GM21825 (cell line): Measurements from ENCODE around the gene CDC14B.
"Not testable (repeated sequence)": the region's sequence is repeated elsewhere in the genome, so short reads cannot be mapped to it uniquely, and the experiment has no call there.

ENCODE experiments used
- ATAC-seq: cut with Tn5 transposase; IDR thresholded peaks from one replicate; pipeline ENCODE4 v1.9.1; 2021; ENCODE audit warnings: mild to moderate bottlenecking, moderate library complexity; ENCODE audit not compliant: unreplicated experiment

The CDC14B gene

DNA sequence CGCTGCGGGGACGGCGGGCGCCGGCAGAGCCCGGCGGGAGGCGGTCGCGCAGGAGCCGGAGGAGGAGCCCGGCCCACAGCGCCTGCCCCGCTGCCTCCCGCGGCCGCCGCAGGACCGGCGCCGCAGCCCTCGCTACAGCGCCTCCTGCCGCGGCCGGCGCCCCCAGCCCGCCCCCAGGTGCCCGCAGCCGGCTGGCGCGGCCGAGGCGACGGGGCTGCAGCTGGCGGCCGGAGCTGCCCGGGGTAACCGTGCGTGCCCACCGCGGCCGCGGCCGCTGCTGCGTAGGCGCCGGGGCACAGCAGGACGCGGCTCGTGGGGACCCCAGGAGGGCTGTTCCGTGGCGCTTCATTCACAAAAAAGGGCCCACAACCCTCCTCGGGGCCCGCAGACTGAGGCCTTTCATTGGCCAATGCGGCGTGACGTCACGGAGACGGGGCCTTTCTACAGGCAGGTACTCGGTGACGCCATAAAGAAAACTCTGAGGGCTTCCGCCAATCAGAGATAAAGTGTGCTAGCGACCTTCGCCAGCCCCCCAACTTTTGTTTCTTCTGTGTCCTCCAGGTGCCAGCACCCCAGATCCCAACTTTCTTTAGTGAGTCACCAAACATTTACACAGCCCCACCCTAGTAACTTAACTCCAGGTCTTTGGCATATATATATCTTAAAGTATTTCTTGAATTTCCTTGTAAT is at the start of gene CDC14B:
CDC14B (minus strand) TSS at position 353 of the 690 bp plus-strand sequence. CDS start 465 bp downstream, outside the sequence.
- ATAC-seq, result peak; percentile 54

DNA sequence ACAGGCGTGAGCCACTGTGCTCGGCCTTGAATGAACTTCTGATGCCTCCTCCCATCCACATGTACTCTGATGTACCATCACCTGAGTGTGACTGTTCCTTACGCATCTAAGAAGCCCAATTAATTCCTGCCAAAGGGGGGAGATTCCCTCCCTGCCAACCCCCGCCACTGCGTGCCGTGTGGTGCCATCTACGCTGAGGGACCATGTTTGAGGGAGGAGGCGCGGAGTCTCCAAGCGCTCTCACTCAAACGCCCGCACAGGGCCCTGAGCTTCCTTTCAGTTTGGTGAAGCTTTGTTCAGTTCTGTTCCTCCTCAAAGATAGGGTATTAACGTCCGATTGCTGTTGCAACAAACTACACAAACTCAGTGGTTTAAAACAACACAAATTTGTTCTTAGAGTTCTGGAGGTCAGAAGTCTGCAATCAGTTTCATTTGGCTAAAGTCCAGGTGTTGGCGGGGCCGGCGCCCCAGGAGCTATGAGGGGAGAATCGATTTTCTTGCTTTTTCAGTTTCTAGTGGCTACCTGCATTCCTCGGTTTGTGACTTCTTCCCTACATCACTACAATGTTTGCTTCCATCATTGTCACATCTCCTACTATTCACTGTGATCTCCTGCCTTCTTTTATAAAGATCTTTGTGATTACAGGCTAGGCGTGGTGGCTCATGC is 49.4 kb upstream of the CDC14B start:
- no peak for ATAC-seq

DNA sequence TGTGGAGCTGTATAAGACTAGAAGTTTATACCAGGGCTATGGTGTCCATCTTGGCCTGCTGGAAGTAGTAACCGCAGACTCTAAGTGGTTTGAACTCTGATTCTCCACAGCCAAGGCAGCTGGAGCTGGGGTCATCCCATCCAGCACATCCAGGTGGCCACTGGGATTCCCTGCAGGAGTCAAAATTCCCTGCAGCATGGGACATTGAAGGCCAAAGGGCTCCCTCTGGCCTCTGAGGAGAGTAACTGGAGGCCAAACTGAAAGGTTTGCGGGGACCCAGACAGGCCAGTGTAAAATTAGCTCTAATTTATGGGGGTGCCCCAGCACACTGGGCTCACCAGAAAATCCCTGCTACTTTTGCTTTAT is 47.7 kb upstream of the CDC14B start:
- ATAC-seq, result no peak

DNA sequence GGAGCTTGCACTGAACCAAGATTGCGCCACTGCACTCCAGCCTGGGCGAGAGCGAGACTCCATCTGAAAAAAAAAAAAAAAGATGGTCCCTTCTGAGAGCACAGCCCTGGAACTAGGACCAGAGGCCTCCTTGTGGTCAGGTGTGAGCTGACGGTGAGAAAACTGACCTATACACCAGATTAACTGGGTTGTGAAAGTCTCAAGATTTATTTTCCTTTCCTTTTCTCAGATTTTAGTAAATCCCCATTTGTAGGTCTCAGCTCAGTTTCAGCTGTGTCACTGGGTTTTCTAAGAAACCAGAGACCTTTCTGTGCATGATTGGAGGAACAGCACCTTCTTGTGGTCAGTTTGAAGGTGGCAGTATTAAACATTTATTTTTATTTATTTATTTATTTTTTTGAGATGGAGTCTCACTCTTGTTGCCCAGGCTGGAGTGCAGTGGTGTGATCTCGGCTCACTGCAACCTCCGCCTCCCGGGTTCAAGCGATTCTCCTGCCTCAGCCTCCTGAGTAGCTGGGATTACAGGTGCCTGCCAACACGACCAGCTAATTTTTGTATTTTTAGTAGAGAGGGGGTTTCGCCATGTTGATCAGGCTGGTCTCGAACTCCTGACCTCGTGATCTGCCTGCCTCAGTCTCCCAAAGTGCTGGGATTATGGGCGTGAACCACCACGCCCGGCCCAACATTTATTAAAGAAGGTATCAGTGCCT is 47.2 kb upstream of the CDC14B start:
- peak; percentile 74 for ATAC-seq

DNA sequence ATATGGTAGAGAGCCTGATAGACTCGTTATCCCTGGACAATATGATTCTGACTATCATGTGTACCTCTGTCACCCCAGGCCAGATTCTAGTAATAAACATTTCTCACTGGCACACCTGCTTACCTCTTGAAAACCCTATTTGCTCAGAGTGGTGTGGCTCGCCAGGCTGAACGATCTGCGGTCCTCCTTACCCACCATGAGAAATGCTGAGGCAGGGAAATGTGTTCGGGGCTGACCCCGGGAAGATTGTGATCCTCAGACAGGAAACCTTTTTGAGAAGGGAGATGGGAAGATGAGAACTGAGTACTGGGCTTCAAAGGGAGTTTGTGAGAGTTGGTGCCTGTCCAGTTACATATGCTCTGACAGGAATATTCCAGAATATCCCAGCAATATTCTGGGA is 46.1 kb upstream of the CDC14B start:
- no peak for ATAC-seq

DNA sequence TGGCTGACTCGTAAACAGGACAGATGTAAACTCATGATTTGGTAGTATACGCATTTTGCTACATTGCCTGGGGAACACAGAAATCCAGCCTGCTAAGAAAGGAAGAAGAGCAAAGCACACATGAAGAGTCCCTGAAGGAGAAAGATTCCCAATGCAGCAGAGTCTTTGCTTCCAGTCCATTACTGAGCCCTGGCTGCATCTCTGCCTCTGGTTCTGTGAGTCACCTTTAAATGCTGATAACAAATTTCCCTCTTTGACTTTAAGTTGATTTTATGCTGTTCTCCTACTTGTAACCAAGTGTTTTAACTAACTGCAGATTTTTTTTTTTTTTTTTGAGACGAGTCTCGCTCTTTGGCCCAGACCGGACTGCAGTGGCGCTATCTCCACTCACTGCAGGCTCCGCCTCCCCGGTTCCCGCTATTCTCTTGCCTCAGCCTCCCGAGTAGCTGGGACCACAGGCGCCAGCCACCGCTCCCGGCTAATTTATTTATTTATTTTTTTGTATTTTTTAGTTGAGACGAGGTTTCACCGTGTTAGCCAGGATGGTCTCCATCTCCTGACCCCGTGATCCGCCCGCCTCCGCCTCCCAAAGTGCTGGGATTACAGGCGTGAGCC is 44.0 kb upstream of the CDC14B start:
- ATAC-seq, result no peak

DNA sequence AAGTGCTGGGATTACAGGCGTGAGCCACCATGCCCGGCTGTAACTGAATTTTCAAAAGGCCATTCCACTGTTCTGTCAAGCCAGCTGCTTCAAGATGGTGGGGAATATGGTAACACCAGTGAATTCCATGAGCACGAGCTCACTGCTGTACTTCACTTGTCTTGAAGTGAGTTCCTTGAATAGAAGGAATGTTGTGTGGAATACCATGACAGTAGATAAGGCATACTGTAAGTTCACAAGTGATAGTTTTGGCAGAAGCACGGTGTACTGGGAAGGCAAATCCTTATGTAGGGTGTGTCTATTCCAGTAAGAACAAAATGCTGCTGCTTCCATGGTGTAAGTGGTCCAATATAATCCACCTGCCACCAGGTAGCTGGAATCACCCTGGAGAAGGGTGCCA is 42.1 kb upstream of the CDC14B start:
- no peak for ATAC-seq

DNA sequence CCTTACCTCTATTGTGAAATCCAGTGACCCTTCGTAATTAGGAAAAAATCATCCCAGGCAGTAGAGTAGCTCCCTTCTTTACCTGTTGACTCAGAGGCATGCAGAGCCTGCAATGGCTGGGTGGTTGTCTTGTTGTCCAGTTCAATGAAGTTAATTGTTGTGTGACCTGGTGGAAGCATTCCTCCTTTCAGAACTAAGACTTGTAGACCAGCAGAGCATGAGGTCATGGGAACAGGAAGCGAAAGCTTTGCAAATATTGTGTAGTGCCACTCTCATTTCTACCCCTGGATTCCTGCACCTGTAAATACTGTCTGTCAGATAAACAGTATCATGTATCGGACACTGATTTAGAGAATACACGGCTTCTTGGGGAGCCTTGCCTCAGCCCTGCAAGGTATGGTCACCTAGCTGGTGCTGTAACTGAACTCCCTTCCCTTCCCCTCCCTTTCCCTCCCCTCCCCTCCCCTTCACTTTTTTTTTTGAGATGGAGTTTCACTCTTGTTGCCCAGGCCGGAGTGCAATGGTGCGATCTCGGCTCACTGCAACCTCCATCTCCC is 41.1 kb upstream of the CDC14B start:
- no peak for ATAC-seq

DNA sequence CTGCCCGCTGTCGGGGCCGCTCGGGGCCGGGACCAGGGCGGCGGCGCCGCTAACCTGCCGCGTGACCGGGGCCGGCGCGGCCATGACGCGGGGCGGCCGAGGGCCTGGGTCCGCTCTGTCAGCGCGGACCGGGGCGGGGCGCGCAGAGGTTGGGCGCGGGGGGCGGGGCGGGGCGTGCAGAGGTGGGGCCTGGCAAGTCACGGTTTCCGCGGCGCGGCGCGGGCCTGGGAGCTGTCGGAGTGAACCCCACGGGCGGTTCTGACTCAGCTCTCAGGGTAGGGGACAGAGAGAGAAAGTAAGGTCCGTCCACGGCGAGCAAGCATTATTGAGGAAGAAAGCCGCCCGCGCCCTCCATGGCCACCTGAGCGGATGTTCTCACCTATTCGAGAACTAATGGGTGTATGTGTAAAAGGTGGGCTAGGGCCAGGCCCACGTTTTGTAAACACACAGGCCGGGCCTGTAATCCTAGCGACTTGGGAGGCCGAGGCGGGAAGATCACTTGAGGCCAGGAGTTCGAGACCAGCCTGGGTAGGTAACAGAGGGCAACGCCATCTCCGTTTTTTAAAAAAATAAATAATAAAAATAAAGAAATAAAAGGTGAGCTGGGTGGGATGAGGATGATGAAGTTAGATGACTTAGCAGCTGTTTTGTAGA is 35.7 kb upstream of the CDC14B start, which contains the start of gene PRXL2C:
PRXL2C (minus strand) TSS at position 120 of the 654 bp plus-strand sequence; CDS start at position 84, 36 bp downstream.
- peak; percentile 71 for ATAC-seq

DNA sequence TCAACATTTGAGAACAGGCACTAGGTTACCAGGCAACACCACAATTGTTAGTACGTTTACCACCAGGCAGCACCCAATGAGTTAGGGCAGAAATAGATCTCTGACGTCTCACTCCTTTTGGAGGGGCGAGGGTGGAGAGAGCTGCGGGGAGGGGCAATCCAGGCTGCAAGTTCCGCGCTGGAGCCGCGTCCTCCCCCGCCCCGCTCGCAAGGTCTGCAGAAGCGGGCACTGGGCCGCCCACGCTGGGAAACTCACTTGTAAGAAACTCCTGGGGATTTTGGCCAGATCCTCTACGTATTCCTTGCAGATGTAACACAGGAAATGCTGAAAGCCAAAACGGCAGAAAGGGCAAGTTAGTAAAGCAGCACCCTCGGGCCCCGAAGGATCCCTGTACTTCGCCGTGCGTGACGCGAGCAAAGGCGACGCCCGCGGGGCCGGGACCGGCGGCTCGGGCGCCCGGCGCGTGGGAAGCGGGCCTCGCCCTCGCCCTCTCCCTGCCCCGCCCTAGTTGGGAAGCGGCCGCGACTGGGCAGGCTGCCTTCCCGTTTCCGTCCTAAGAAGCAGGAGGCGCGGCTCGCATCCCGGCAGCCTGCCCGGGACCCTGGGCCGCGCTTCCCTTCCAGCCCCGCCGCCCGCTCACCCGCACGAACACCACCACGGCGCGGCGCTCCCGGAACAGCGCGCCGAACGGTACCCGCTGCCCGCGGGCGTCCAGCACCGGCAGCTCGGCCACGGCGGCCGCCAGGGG is 35.0 kb upstream of the CDC14B start:
- peak; percentile 44 for ATAC-seq

DNA sequence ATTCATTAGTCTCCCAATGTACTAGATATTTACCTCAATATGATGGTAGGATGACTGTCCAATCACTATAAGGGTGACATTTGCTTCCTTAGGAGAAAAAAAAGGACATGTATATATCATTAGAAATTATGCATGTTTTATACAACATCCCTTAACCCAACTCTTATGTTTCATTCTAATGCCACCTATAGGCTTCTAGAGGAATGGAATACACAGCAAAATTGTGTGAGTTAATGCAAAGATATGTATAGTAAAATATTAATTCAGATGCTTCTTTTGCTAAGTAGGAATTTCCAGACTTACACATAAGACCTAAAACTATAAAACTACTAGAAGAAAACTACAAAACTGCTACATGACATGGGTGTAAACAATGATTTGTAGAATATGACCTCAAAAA is 32.0 kb upstream of the CDC14B start:
- no peak for ATAC-seq

DNA sequence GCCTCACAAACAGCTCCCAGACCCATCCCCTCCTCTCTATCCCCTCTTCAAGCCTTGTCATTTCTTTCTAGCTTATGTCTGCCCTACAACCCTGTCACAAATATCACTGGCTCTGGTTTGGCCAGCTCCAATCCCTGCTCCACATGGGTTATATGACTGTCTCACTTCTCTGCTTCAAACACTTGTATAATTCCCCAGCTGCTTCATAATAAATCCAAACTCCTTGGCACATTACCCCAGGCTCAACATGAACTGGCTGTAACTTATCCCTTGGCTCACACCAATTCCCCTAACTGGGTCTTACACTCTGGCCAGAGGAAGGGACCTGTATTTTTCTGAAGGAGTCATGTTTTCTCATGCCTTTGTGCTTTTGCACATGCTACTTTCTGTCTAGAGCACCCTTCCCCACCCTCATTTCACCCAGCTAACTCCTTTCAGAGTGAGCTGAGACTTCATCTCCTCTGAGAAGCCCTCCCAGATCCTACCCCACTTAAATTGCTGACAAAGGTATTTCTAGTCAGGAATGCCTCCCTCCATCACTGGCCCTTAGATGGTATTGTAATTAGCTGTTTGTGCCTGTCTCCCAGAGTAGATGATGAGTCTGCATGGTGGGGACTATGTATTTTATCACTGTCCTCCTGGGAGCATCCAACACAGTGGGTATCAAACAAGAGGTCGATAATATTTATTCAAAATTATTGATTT is 30.1 kb upstream of the CDC14B start:
- no peak for ATAC-seq

DNA sequence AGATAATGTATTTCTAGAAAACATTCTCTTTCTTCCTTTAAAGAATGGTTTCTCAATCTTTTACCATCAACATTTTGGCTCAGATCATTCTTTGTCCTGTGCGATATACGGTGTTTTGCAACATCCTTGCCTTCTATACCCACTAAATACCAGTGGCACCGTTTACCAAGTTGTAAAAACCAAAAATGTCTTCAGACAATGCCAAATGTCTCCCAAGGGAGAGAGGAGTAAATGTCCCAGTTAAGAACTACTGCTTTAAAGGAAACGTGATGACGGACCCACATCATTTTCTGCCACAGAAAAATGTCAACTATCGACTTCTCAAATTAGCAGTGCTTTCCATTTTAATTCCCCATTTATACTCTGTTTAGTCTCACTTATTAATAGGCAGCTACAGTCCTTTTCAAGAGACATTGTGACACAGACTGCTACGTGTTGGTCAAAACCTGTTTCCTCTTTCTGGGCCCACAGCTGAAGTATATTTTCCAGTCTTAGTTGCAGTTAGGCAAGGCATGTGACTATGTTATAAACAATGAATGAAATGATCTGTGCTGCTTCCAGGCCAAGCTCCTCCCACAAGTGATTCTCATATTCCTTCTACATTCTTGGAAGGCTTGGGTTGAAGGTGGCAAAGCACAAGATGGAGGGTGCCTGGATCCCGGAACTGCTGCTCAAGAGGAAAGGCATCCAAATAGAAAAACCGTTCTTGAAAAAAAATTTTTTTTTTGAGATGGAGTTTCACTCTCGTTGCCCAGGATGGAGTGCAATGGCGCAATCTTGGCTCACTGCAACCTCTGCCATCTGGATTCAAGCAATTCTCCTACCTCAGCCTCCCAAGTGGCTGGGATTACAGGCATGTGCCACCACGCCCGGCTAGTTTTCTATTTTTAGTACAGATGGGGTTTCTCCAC is 26.7 kb upstream of the CDC14B start:
- no peak for ATAC-seq

DNA sequence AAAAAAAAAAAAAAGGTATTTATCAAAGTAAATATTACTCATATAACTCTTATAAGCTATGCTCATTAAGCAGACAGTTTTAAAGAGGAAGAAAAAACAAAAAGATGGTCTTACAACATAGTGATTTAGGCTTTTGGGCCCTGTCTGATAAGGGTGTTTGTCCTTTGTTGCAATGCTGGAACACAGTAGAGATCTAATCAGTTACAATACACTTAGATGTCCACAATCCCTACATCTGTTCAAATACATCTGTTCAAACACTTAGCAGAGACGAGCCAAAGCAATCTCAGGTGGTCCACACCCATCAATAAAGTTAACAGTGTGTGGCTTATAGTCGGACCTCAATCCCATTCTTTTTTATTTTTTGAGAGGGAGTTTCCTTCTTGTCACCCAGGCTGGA is 24.5 kb upstream of the CDC14B start:
- ATAC-seq, result no peak

DNA sequence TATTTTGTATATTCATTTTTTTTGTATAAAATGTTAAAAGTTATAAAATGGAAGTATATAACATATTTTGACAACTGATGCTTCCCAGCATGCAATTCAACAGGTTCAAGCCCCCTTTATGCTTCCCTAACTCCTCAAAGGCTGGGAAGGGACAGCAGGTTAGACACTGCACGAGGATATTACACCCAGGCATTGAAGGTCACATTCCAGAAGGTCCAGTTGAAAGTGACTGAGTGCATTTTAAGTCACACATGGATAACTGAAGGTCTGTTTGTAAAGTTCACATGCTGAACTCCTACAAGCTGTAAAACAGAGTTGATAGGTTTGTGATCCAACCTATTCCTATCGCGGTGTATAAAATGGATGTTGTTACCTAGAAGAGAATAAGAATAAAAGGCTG is 21.9 kb upstream of the CDC14B start:
- no peak for ATAC-seq

DNA sequence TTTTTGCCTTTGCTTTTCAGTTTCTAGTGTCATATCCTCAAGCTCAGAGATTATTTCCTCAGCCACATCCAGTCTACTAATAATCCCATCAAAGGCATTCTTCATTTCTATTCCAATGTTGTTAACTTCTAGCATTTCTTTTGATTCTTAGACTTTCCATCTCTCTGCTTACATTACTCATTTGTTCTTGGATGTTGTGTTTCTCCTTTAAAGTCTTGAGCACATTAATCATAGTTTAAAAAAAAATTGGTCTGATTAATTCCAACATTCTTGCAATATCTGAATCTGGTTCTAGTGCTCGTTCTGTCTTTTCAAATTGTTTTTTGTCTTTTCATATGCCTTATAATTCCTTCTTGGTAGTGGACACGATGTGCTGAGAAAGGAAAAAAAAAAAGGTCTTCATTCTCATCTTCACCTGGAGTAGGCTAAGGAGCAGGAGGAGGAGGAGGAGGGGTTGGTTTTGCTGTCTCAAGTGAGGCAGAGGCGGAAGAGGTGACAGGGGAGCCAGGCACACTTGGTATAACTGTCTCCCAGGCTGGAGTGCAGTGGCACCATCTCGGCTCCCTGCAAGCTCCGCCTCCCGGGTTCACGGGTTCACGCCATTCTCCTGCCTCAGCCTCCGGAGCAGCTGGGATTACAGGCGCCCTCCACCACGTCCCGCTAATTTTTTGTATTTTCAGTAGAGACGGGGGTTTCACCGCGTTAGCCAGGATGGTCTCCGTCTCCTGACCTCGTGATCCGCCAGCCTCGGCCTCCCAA is 19.1 kb upstream of the CDC14B start:
- ATAC-seq, result no peak

DNA sequence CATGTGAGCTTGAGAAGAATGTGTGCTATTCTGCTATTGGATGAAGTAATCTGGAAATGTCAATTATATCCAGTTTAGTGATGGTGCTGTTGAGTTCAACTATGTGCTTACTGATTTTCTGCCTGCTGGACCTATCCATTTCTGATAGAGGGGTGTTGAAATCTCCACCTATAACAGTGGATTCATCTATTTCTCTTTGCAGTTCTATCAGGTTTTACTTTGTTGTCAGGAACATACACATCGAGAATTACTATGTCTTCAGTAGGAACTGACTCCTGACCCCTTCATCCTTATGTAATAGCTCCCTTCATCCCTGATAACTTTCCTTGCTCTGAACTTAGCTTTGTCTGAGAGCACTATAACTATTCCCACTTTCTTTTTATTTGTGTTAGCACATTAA is 16.7 kb upstream of the CDC14B start:
- no peak for ATAC-seq

DNA sequence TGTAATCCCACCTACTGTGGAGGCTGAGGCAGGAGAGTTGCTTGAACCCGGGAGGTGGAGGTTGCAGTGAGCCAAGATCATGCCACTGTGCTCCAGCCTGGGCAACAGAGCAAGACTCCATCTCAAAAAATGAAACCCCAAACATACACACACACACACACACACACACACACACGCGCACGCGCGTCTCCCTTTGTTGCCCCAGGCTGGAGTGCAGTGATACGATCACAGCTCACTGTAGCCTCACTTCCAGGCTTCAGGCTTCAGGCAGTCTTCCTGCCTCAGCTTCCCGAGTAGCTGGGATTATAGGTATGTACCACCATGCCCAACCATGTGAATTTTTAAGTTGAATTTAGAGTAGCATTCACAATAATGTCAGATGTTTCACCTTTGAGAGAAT is 13.9 kb upstream of the CDC14B start:
- not testable (repeated sequence) for ATAC-seq
